Fibroblast of skin of left quadriceps (primary cell): ENCODE data around the gene ASIC4.

Experiments
- DNase-seq, 2 experiments: peaks; one replicate each; pipeline ENCODE4 v3.0.0-alpha.2; 2013; ENCODE audit warnings: low read depth in 2 of 2

The ASIC4 gene

DNA sequence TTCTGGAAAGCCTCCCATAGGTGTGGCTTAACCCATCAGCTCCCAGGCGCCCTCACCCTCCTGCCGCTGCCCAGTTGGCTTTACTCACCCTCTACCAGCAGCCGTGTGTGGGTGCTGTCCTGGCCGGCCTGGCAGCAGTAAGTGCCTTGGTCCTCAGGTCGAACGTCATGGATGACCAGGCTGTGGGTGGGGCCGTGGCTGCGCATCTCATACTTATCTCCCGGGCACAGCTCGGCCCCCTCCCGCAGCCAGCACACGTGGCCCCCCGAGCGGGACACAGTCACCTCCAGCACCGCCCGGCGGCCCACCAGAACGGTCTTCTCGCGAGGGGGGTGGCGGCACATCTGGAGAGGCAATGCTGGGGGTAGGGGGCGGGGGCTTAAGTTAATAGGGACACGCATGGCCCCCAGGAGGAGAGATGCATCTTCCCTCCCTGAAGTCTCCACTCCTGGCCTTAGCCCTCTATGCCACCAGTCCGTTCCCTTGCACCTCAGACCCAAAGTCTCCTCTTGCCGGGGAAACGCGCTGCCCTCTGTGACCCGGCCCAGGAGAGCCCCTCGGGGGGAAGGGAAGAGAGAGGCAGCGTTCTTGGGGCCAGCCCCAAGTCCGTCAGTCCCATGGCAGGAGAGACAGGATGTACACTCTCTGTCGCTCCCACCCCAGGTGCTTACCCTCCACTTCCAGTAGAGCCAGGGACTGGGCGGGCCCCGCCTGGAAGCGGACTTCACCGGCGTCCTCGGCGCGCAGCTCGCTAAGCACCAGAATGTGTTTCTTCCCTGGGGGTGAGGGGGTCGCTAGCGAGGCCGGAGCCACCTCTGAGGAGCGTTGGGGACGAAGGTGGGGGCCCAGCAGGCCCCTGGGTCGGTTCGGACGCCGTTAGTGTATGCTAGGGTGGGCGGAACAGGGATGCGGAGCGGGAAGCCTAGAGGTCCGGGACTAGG, 37.4 kb downstream of the ASIC4 start:
- no peak for DNase-seq

DNA sequence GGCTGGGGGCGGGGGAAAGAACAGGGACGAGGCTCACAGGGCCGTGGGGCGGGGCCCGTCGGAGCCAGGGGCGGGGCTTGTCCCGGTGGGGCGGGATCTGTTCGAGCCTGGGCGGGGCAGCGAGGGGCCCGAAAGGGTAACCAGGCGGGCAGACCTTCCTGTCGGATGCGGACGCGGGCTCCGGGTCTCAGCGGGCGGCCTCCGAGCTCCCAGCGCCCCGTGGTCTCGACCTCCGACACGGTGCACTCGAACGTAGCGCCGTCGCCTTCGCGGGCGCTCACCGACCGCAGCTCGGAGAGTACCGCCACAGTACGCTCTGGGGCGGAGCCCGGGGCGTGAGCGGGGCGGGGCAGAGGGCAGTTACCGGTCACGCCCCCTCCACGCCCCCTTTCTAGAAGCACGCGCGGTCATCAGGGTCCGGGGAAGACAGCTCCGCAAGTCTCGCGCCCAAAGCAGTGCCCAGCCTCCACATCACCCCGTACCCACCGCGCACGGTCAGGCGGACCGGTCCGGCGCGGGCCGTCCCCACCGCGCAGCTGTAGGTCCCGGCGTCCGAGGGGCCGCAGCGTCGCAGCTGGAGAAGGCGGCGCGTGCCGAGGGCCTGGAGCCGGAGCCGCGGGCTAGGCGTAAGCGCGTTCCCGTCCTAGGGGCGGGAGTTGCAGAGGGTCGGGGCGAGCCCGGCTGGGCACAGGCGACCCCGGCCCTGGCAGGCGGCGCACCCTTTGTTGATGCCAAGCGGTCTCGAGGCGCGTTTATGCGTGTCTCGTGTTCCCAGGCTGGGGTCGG, 38.3 kb downstream of the ASIC4 start:
- DNase-seq: peak; percentile 48 to 57

DNA sequence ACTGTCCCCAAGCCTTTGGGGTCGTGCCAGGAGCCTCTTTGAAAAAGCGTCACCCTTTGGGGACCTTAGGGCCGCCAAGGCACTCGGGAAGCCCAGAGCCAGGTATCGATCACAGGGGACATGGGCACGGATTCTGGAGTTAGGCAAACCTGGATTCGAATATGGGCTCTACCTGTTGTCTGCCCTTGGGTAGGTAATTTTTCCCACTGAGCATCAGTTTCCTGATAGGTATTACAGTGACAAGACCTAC, 38.8 kb downstream of the ASIC4 start:
- DNase-seq: no peak

DNA sequence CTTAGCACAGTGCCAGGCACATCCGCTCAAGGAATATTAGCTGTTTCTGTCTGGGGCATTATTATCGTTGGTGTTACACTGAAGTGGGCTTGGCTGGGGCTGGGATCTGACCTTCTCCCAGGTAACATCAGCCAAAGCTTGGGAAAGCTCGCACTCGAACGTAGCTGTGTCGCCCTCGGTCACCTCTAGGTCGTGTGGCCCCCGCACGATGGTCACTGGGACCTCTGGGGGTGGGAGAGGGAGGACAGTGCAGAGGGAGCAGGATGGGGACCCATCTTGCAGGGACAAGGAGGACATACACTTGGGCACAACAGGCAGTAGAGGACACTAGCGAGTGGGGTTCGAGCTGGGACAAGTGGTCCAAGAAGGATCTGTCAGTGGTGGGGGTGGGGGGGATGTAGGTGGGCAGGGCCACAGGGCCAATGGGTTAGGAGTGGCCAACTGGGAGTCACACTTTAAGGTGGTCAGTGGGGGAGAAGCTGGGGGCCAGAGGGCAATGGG, 39.2 kb downstream of the ASIC4 start:
- DNase-seq: no peak

DNA sequence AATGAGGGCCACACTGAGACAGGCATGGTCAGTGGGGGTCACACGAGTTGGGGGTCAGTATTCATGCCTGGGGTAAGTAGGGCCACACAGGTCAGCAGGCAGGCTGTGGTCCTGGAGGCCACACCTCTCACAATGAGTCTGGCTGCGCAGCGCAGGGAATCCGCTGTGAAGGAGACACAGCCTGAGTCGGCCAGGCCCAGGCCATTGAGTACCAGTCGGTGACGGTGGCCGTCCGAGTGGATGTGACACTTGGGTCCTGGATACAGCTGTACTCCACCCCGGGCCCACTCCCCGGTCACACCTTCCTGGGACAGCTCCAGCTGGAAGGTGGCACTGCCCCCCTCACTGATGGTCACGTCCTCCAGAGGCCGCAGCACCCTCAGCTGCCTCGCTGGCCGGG, 40.1 kb downstream of the ASIC4 start:
- DNase-seq: no peak

DNA sequence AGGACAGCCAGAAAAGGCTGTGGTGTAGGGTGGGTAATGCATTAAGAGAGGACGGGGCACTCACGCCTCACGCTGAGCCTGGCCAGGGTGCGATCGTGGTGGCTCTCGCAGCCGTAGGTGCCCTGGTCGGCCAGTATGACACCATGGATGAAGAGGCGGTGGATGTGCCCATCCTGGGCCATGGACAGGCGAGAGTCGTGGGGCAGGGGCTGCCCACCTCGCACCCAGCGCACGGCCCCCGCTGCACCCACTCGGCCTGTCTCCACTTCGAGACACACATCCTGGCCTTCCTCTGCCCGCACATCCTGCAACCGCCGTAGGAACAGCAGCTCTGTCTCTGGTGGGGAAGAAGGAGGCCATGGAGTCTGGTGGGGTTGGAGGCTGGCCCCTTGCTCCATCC, 41.7 kb downstream of the ASIC4 start:
- no peak for DNase-seq

DNA sequence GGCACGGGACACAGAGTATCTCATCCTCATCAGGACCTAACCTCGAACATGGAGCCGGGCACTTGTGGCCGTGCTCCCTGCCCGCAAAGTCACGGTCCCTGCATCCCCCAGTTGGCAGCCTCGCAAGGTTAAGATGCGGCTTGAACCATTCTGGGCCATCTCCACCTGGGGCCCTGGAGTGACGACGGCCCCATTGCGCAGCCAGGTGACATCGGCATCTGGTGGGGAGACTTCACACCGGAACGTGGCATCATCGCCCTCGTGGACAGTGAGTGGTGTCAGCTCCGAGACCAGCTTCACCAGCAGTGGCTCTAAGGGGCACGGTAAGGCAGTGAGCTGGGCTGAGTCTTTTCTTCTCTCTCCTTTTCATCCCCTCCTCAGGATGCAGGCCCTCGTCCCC, 42.1 kb downstream of the ASIC4 start:
- DNase-seq: no peak

DNA sequence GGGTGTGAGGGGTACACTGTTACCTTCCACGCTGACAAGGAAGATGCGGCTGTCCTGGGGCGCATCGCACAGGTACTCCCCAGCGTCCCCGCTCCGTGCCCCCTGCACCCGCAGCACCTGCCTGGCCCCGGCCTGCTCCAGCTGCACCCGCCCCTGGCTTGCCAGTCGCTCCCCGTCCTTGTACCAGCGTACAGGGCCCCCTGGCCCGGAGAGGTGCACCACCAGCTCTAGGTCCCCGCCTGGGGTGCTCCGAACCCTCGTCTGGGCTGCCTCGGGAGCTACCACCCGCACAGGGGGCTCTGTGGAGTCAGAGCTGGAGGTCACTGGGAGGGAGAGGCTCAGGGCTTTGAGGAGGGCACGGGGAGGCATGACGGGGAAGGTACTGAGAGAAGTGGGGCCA, 43.0 kb downstream of the ASIC4 start:
- no peak for DNase-seq

DNA sequence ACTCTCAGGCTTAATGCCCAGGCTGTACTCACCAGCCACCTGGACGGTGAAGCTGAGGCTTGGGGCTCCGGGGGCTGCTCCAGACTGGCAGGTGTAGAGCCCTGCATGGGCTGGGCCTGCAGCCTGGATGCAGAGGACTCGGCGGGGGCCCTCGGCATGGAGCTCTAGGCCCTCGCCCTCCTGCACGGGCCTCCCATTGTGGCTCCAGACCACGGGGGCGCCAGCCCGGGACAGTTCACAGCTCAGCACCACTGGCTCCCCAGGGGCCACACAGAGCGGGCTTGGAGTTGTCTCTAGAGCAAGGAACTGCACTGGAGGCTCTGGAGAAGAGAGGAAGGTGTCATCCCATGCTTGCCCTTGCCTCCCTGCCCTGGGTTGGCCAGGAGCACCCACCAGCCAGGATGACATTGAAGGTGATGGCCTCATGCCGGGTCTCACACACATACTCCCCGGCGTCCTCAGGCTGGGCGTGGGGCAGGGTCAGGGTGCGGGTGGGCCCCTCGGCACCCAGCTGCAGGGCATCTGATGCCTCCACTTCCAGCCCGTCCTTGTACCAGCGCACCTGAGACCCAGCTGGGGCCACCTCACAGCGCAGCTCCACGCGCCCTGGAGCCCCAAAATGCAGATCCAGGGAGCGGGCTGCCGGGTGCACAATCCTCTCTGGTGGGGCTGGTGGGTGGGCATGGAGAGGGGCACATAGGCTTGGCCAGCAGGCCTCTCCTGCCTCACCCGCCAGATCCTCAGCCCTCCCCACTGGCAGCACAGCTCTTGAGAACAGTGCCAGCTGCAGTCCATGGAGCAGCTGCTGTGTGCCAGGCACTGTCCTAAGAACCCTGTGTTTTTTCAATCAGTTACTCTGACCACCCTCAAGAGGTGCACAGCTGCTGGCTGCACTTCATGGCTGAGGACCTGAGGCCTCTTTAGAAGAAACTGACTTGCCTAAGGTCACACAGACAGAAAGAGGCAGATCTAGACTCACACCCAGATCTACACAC, 43.8 kb downstream of the ASIC4 start:
- DNase-seq: no peak

DNA sequence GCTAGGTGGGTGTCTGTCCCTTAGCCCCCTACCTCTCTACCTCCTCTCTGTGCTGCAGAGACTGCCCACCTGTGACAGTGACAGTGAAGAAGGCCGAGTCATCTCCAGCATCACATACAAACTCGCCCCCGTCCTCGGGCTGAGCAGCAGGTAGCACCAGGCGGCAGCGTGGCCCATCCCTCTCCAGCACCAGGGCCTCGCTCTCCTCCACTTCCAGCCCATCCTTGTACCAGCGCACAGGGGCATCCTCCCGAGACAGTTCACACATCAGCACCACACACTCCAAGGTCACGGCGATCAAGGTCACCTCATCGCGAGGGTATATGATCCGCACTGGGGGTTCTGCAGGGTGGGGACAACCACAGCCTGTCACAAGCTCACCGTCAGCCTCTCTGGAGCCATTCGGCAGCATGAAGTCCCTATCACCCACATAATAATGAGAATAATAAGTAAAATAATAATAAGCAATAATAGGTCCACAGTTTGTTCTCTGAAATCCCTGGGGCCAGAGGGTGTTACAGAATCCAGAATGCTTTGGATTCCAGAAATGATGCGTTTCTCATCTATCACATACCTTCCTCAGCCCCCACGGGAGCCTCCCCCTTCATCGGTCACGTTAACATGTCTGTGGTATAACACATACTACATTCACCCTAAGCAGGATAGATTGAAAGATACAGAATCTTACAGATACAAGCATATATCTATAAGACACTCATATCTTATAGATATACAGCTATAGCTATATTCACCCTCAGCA, 45.1 kb downstream of the ASIC4 start:
- no peak for DNase-seq

DNA sequence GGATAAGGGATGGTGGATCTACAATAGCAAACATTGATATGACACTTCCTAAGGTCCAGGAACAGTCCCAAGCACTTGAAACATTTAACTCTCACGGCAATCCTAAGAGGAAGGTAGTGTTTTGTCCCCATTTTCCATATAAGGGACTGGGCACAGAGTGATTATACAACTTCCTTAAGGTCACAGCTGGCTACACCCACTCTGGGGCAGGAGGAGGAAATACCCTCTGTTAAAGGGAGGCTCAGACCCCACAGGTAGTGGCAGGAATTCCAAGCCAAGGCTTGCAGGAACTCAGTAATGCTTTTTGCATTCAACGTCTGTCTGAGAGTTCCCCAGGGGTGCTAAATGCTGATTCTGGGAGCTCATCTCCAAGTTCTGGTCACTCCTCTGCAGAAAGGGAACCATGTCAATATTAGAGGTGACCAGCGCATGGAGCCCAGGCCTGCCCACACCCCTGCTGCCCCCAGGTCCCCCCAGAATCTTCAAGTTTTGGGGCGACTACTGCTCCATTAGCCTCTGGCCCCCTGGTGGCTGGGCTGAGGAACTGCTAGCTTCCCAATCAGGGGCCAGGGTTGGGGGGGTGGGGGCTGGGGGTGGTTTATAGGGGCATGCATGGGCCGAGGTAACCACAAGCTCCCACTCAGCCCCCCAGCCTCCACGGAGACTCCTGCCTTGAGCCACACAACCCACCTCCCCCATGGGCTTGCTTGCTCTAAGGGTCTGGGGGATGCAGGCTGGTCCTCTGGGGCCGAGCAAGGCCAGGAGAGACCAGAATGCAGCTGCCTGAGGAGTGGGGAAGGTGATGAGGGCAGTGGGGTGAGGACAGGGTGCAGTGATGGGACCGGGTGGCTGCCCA, 46.0 kb downstream of the ASIC4 start:
- no peak for DNase-seq

DNA sequence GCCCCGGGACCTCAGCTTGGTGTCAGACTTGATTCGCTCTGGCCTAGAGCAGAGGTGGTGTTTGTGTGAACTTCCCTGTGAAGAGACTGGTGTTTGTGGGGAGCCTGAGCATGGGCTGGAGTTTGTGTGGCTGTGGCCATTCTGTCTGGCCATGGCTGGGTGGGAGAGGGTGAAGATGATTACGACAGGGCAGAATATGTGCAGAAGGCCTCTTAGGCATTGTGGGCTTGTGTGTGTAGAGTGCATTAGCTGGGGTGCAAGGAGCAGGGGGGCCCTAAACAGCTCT, 46.6 kb downstream of the ASIC4 start:
- no peak for DNase-seq

DNA sequence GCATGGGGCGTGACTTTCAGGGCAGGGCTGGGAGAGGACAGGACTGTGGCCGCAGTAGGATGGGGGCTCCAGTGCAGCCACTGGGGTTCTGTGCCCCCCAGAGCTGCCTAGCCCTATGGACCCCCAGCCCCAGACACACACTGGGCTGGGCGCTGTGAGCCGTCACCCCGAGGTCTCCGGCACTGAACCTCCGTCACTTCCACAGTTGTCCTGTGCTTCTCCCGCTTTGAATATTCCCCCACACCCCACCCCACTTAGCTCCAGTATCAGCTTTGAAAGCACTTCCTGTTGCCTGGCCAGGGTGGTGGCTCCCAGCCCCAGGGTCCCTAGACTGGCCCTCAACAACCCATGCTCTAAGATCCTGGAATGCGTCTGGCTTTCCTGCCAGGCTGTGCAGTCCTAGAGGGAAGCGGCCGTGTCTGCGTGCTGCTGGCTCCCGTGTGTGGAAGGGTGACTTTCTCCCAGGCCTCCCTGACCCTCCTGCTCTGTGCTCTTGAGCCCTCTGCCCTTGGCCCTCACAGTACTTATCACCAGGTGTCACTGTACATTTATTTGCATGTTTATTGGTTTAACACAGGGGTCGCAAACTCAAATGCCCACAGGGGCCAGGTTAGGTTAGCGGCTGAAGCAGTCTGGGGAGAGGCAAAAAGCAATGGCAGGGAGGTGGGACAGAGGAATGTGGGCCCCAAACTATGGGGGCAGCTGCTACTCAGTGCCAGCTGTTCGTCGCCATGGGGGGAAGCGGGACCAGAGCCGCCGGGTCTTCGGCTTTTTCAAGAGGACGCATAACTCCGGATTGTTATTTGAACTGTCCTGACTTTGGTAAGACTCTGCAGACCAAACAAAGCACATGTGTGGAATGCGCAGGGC, 47.1 kb downstream of the ASIC4 start:
- DNase-seq: no peak

DNA sequence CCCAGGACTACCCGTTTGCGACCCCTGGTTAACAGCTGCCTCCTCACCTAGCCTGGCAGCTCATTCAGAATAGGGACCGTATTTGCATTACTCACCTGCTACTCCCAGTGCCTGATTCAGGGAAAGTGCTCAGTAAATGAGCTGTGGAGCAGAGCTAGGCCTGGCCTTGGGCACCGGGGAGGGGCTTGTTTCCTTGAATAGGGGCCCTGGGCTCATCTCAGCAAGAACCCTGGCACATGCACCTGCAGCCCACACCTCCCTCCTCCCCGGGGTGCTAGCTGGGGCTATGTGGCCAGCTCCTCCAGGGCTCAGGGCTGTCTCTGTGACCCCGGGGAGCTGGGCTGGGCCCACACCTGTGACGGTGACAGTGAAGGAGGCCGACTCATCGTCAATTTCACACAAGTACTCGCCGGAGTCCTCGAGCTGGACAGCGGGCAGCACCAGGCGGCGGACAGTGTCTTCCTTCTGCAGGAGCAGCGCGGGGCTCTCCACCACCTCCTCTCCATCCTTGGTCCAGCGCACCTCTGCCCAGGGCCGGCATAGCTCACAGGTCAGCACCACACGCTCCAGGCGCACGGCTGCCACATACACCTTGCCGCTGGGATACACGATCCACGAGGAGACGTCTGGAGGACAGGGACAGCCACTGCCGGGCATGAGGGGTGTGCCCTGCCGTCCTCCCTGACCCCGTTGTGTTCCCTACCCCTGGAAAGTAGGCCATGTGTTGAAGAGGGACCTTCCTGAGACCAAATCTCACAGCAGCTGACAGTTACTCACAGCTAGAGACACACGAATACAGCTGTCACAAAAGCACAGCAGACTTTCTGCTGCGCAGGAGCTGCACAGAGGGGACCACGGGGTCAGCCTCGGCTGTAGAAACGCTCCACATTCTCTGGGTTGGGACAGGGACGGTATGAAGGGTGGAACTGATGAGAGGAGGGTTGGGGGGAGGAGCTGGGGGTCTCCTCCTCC, 48.1 kb downstream of the ASIC4 start:
- DNase-seq: no peak

DNA sequence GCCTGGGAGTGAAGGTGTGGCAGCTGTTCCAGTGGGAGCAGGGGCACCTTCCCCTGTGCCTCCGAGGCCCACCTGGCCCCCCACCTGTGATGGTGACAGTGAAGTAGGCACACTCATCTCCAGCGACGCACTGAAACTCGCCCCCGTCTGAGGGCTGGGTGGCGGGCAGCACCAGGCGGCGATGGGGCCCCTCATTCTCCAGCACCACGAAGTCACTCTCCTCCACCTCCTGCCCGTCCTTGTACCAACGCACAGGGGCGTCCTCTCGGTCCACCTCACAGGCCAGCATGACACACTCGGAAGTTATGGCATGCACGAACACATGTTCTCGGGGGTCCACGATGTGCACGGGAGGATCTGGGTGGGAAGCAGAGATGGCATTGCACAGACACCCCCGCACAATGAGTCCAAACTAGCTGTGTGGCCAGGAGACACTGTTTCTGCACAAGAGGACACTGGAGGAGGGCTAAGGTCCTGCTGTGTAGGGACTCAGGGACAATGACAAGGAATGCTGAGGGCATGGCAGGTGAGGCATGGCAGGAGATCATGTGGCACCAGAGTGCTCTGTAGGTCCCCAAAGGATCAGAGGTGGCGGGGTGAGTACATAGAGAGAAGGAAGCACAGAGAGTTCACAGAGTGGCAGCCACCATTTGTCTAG, 49.1 kb downstream of the ASIC4 start:
- DNase-seq: no peak

DNA sequence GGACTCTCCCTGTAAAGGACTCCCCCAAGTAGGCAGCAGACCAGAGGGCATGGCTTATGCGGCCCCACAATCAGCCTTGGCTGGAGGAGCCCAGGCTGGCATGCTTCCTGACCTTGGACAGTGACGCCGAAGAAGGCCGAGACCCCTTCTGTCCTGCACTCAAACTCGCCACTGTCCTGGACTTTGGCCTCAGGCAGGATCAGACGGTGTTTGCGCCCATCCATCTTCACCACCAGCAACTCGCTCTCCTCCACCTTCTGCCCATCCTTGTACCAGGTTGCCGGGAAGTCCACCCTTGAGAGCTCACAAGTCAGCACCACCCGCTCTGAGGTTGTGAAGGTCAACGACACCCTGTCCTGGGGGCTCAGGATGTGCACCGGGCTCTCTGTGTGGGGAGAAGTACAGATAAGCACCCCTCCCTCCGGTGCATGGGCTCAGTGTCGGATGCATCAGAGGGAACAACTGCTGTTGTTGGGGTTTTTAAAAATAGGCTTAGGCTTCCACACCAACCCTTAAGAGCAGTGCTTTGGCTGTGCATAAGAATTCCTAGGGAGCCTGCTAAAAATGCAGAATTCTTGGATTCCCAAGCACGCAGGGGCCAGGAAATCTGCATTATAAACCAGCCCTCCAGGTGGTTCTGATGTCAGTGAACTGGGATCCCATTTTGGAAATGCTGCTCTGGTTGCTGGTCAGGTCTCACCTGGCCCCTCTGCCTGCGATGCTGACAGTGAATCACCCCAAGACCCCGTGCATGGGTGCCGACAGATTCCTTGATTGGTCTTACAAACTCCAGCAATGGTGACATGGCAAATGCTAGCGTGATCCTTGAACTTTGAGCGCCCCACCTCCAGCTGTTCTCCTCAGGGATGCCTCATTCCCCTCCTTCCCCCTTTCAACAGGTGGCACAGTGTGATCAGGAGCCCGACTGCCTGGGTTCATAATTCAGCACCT, 51.1 kb downstream of the ASIC4 start:
- DNase-seq: no peak

DNA sequence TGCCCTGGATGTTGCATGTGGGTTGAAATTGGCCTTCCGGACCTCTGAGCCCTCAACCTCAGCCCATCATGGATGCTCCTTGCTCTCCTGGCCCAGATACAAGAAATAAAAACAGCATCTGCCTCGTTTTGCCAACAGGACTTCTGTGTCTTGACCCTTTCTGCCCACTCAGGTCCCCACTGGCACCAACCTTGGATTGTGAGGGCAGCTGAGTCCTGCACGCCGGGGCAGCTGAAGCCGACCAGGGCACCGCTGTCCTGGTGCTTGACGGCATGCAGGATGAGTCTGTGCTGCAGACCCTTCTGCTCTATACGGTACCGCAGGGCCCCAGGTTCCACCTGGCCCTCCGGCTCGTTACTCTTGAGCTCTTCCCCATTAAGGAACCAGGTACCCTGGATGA, 52.4 kb downstream of the ASIC4 start:
- DNase-seq: no peak
